Mesenteric fat pad (tissue), 1 donor: ENCODE results near the gene TNFAIP6. TPM values are rescaled to one million over a fixed set of nuclear protein-coding genes. Genes with fewer than 3 reads are reported as not detected.
"Not testable (repeated sequence)": the region's sequence is repeated elsewhere in the genome, so short reads cannot be mapped to it uniquely, and the experiment has no call there.

Source experiments
- DNase-seq: peaks from one replicate; pipeline ENCODE4 v3.0.0-alpha.2; 2020; ENCODE audit warnings: low spot score
- microRNA-seq: library from miRNA; unstranded; fragments of <30 nt; microRNA quantifications from one replicate; pipeline ENCODE4 v1.2.0, GENCODE V29; 2020; ENCODE audit warnings: borderline number of aligned reads
- total RNA-seq: library from RNA; stranded (reverse); fragmentation: NEBNext Ultra II Directional; extraction: Animal tissue kit (Norgen Biotek cat#: 25700); gene quantifications from one replicate; pipeline ENCODE4 v1.2.1, GENCODE V29; 2021
- donor health status: DM: yes; HTN: yes; CAD: no.

TNFAIP6 gene
- total RNA-seq, 1 donor from 2014 or later, result 25.4 TPM

- no peak for DNase-seq
Observed at GRCh38 chr2:151417650-151418049, 60.3 kb downstream of the TNFAIP6 start.

- not testable (repeated sequence) for DNase-seq
Observed at GRCh38 chr2:151421681-151422080, 64.3 kb downstream of the TNFAIP6 start.

- no peak for DNase-seq
Observed at GRCh38 chr2:151422917-151423439, 65.6 kb downstream of the TNFAIP6 start.

GRCh38 chr2:151423760-151424159 lies 66.4 kb downstream of the TNFAIP6 start:
- no peak for DNase-seq

Small RNA genes lying within 50 kb of the gene (microRNA-seq; reads per million reads assigned to microRNA genes)
- gene MIR4773-1 (not detected), gene MIR4773-2 (not detected)

Other genes with a start within 250 kb of the TNFAIP6 start
- gene RBM43, start 95.7 kb upstream of the TNFAIP6 start, total RNA-seq, result 3.7 TPM
- 13.6 TPM for gene NMI, start 67.9 kb upstream of the TNFAIP6 start, total RNA-seq
- 33.8 TPM for gene RIF1, start 52.3 kb downstream of the TNFAIP6 start, total RNA-seq